Measurements from ENCODE around the gene RIMS1.

DNA sequence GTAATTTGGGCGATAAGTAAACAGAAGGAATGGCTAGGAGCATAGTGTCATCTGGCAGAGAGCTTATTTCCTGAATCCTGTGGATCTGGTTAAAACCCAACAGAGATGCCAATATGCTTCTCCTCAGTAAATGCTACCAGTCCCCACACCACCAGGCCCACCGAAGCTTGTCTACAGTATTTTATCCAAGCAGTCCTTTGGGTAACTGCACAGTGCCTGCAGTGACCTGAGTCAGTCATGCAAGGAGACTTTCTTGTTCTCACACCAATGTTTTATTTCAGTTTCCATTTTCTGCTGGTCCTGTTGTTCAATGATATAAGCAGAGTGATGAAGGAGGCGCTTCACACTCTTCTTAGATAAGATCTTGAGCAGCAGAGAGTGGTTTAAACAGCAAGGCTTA is 326.3 kb downstream of the RIMS1 start:
- no peak for TF ChIP-seq CTCF (IDR thresholded peaks at IDR 0.05; ENCODE audit: low read length)
- no peak for TF ChIP-seq EZH2 (optimal IDR thresholded peaks at IDR 0.05; ENCODE audit: low read depth, low read length)
- TF ChIP-seq EZH2phosphoT487 (IDR thresholded peaks at IDR 0.05; ENCODE audit: low read length) = no peak
